HepG2 (cell line): ENCODE results near the gene STAT4. TPM values are rescaled to one million over a fixed set of nuclear protein-coding genes. Genes with fewer than 3 reads are reported as not detected.

Source experiments
- E2F5 ChIP-seq: sonication (generic); formaldehyde crosslinking; conservative IDR thresholded peaks from 2 replicates; pipeline ENCODE4 v1.4.0; 2020; ENCODE audit warnings: missing genetic modification reagents
- HNF1B ChIP-seq: sonication (generic); formaldehyde crosslinking; IDR thresholded peaks from 2 replicates; pipeline ENCODE4 v1.5.1; 2020; ENCODE audit warnings: mild to moderate bottlenecking, moderate library complexity, missing genetic modification reagents
- JUN ChIP-seq: sonication (generic); formaldehyde crosslinking; IDR thresholded peaks from 2 replicates; pipeline ENCODE4 v1.4.0; 2020; ENCODE audit warnings: mild to moderate bottlenecking, missing genetic modification reagents
- MBNL3 ChIP-seq: fragments of 250-450 bp; sonication (Bioruptor Pico); conservative IDR thresholded peaks from 2 replicates; pipeline ENCODE4 v1.8.0; 2022; ENCODE audit warnings: mild to moderate bottlenecking, inconsistent platforms
- MYPOP ChIP-seq: sonication (generic); formaldehyde crosslinking; IDR thresholded peaks from 2 replicates; pipeline ENCODE4 v1.8.1; 2023; ENCODE audit warnings: mild to moderate bottlenecking, moderate library complexity, missing genetic modification reagents
- RARG ChIP-seq: sonication (generic); formaldehyde crosslinking; IDR thresholded peaks from 2 replicates; pipeline ENCODE4 v1.4.0; 2020; ENCODE audit warnings: low read depth, mild to moderate bottlenecking, missing genetic modification reagents
- SKIL ChIP-seq: sonication (generic); formaldehyde crosslinking; IDR thresholded peaks from 2 replicates; pipeline ENCODE4 v1.8.0; 2022; ENCODE audit warnings: missing genetic modification reagents, mild to moderate bottlenecking, moderate library complexity, borderline replicate concordance
- ZMAT3 ChIP-seq: sonication (generic); formaldehyde crosslinking; conservative IDR thresholded peaks from 2 replicates; pipeline ENCODE4 v1.7.0; 2021; ENCODE audit warnings: missing genetic modification reagents
- ZNF407 ChIP-seq: sonication (generic); formaldehyde crosslinking; IDR thresholded peaks from one replicate; pipeline ENCODE4 v1.5.1; 2020; ENCODE audit warnings: mild to moderate bottlenecking, missing genetic modification reagents; ENCODE audit errors: not compliant biosample characterization
- ZNF576 ChIP-seq: sonication (generic); formaldehyde crosslinking; IDR thresholded peaks from 2 replicates; pipeline ENCODE4 v1.4.0; 2020; ENCODE audit warnings: mild to moderate bottlenecking, missing genetic modification reagents
- ZNF691 ChIP-seq: sonication (generic); formaldehyde crosslinking; IDR thresholded peaks from 2 replicates; pipeline ENCODE4 v1.4.0; 2020; ENCODE audit warnings: missing genetic modification reagents, low read depth, mild to moderate bottlenecking, borderline replicate concordance
- ZNF850 ChIP-seq: sonication (generic); formaldehyde crosslinking; conservative IDR thresholded peaks from 2 replicates; pipeline ENCODE4 v1.9.0; 2021; ENCODE audit warnings: mild to moderate bottlenecking, missing genetic modification reagents
- polyA plus RNA-seq, 8 experiments: library from polyadenylated mRNA; depleted of rRNA in 3 of 8; stranded (reverse) in 7 of 8; unstranded in 1 of 8; fragments of >200 nt; fragmentation: Illumina TruSeq in 4 of 8; extraction: Trizol in 4 of 8; gene quantifications; 2 replicates each; pipeline versions ENCODE4 v1.2.1 to v1.2.3, GENCODE V29; 2011 to 2016; ENCODE audit warnings: low read depth in 4 of 8, missing spikeins in 1 of 8, mixed read lengths in 1 of 8; ENCODE audit not compliant: insufficient read depth in 1 of 8
- total RNA-seq, 5 experiments: library from RNA; depleted of rRNA; stranded (reverse); fragments of >200 nt; fragmentation: Illumina TruSeq; extraction: Trizol; gene quantifications; 2 replicates each; pipeline ENCODE4 v1.2.3, GENCODE V29; 2016; ENCODE audit warnings: low read depth in 1 of 5

The STAT4 gene
- total and polyA plus RNA-seq, 2 of the 13 experiments (the other 11 are each of a cell fraction or from before 2014, with no cell fraction given), result 0.37 TPM; not detected in 1

- TF ChIP-seq ZNF407, result no peak
- no peak for TF ChIP-seq ZNF576
- no peak for TF ChIP-seq ZMAT3 (CRISPR knock-in tag)
- TF ChIP-seq RARG (CRISPR knock-in tag), result no peak
- no peak for TF ChIP-seq MBNL3
- TF ChIP-seq ZNF850, result no peak
- TF ChIP-seq SKIL (CRISPR knock-in tag), result no peak
- no peak for TF ChIP-seq MYPOP (CRISPR knock-in tag)
- TF ChIP-seq E2F5 (CRISPR knock-in tag), result no peak
- no peak for TF ChIP-seq ZNF691 (CRISPR knock-in tag)
- TF ChIP-seq JUN, result peak; percentile 62; the same call in 1 of the 2 replicates
- TF ChIP-seq HNF1B (CRISPR knock-in tag), result 0 out of 2 replicates have a peak, but pooled peaks have one; percentile 35
These were observed 109.2 kb downstream of the STAT4 start (continued) for GRCh38 chr2:191041418-191042161.
